AG04449 (cell line): ENCODE results near the gene KDM4F.
A peak's percentile ranks its signal among the peaks of the same experiment; 100 is the strongest.

Experiments
- CTCF ChIA-PET: fragments of 350-600 bp; formaldehyde crosslinking; extraction: SDS; loops from one replicate; lab custom pipeline; 2021; ENCODE audit warnings: antibody characterized with exemption; lab: Yijun Ruan, JAX
- POLR2A ChIA-PET: fragments of 400-600, 350-600 bp; formaldehyde crosslinking; extraction: SDS; loops from one replicate; lab custom pipeline; 2020; ENCODE audit warnings: antibody characterized with exemption, inconsistent platforms; lab: Yijun Ruan, JAX
- DNase-seq: peaks from one replicate; pipeline ENCODE4 v3.0.0-alpha.2; 2010; ENCODE audit warnings: low read depth, low spot score
- H3K4me3 ChIP-seq: 2 replicates; pipeline ENCODE4 v1.5.1; 2011; ENCODE audit warnings: low read depth, mild to moderate bottlenecking, control low read depth, low read length
- TF ChIP-seq, protein P1 (sequence below): IDR thresholded peaks from one replicate; pipeline ENCODE4 v1.5.1; 2011; ENCODE audit warnings: mild to moderate bottlenecking, moderate library complexity, low read length, control low read depth, inconsistent platforms; ENCODE audit not compliant: insufficient read depth; ENCODE audit errors: missing control alignments

KDM4F gene

DNA sequence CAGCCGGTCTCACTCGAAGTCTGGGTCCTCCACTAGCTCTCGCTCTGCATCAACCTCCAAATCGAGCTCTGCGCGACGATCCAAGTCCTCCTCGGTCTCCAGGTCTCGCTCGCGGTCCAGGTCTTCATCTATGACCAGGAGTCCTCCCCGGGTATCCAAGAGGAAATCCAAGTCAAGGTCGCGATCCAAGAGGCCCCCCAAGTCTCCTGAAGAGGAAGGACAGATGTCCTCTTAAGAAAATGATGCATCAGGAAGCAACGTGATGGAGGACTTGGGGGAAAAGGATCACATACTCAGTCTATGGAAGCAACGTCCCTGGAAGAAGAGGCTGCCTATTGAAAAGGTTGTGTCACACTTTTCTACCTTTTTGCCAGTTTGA lies 18.6 kb downstream of the KDM4F start:
- ChIA-PET CTCF (interaction anchor here (0.9 to 13.8 kb wide), 27 partner anchors 9 to 1359 kb away, joined by 3 to 299 read pairs (median 5); partner anchors contain the start of genes CEP57 and ENDOD1), POLR2A (interaction anchor here (0.9 to 3.0 kb wide), 9 partner anchors 11 to 445 kb away, joined by 3 to 28 read pairs (median 4); partner anchors contain the start of gene ENDOD1)
- TF ChIP-seq, protein P1, sequence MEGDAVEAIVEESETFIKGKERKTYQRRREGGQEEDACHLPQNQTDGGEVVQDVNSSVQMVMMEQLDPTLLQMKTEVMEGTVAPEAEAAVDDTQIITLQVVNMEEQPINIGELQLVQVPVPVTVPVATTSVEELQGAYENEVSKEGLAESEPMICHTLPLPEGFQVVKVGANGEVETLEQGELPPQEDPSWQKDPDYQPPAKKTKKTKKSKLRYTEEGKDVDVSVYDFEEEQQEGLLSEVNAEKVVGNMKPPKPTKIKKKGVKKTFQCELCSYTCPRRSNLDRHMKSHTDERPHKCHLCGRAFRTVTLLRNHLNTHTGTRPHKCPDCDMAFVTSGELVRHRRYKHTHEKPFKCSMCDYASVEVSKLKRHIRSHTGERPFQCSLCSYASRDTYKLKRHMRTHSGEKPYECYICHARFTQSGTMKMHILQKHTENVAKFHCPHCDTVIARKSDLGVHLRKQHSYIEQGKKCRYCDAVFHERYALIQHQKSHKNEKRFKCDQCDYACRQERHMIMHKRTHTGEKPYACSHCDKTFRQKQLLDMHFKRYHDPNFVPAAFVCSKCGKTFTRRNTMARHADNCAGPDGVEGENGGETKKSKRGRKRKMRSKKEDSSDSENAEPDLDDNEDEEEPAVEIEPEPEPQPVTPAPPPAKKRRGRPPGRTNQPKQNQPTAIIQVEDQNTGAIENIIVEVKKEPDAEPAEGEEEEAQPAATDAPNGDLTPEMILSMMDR: no peak
- no peak for DNase-seq
- H3K4me3 ChIP-seq: peak overlapping the region; percentile 81

DNA sequence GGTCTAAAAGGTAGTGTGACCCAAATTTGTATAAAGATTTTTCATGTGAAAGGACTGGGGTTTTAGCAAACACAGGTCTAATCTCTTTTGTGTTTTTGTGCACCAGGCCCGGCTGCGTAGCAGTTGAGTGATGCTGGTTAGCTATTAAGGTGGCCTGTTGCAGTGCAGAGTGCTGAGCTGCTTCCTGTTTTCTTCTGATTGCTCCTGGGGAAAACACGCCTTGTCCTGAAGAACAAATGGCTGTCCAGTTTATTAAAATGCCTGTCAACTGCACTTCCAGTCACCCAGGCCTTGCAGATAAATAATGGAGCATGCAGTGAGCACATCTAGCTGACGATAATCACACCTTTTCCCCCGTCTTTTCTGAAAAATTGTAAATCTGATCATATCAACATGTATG lies 19.3 kb downstream of the KDM4F start:
- H3K4me3 ChIP-seq: peak overlapping the region; percentile 81
- peak; percentile 72 for DNase-seq
- TF ChIP-seq, protein P1: no peak
- POLR2A ChIA-PET: interaction anchor here (1.8 to 3.0 kb wide), 3 partner anchors 21 to 79 kb away, joined by 5 to 28 read pairs (median 16); partner anchors contain the start of gene ENDOD1
- CTCF ChIA-PET: interaction anchor here (1.0 to 13.8 kb wide), 17 partner anchors 8 to 722 kb away, joined by 3 to 299 read pairs (median 5); partner anchors contain the start of gene CEP57

DNA sequence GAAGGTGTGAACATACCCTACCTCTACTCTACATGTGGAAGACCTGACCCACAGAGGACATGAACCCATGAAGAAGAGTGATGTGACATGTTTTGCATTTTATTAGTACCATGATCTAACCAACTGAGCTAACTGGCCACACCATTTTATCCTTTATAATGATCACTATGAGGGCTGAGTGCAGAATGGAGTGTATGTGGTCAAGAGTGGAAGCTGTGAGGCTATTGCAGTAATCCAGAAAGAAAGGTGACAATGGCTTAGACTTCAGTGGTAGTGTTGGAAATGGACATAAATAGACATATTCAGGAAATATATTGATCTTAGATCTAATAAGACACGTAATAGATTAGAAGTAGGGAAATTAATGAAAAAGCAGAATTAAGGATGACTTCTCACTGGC lies 21.2 kb downstream of the KDM4F start:
- TF ChIP-seq, protein P1: no peak
- no peak for DNase-seq
- POLR2A ChIA-PET: interaction anchor here (1.0 kb wide), 1 partner anchor 67 kb away, joined by 3 read pairs; no protein-coding TSS in a partner anchor
- no peak overlapping the region for H3K4me3 ChIP-seq
- CTCF ChIA-PET: interaction anchor here (0.8 to 13.8 kb wide), 20 partner anchors 9 to 693 kb away, joined by 3 to 299 read pairs (median 5); no protein-coding TSS in a partner anchor

DNA sequence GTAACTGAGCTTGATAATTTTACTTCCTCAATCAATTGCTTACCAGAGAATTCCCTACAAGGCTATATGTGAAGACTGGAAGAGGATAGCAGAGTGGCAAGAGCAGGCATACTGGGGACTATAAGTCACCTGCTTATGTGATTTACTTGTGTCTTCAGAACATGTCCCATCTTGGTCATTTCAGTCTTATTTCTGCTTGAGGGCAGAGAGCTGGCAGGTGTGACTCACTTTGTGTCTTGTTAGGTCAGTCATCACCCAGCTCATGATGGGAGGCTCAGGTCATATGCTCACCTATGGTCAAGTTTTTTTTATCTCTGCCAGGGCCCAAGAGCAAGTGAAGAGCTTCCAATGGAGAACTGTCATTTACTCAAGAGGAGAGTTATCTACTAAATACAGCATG lies 23.7 kb downstream of the KDM4F start:
- CTCF ChIA-PET: interaction anchor here (1.3 to 13.8 kb wide), 6 partner anchors 15 to 691 kb away, joined by 3 to 299 read pairs (median 45); no protein-coding TSS in a partner anchor
- DNase-seq: no peak

DNA sequence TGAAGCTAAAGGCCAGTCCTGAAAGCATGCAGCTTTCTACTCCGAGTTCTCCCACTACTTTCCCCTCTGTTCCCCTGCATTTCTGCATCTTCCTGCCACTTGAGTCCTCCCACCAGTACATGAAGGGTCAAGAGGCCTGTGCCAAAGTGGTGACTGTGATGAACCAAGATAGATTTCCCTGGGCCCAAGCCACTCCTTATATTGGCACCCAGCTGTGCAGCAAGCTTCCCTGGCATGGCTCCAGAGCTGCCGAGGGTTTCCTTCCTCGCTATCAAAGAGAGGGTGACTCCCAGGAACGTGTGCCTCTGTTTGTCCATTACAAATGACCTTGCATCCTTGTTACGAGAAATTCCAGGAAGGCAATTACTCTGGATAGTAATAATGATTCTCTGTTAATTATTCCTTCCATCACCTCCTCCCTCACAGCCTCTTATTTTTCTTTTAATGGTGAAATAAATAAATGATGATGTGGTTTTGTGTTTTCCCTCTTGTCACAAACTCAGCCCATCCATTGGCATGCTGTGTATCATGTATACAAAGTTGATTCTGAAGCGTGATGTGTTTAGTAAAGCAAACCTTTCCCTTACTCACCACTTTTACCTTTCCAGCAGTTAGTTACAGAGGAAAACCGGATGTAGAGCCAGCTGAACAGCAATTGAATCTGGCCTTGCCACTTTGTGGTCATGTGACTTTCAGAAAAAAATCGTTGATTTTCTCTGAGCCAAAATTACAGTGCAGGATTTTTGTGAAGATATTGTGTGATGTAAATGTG lies 25.8 kb downstream of the KDM4F start:
- no peak overlapping the region for H3K4me3 ChIP-seq
- DNase-seq: no peak
- ChIA-PET CTCF (interaction anchor here (1.5 to 13.8 kb wide), 4 partner anchors 10 to 631 kb away, joined by 5 to 299 read pairs (median 6); no protein-coding TSS in a partner anchor), POLR2A (no interaction called here)
- TF ChIP-seq, protein P1: no peak

More for the DNA sequence above, 23.7 kb downstream of the KDM4F start:
- POLR2A ChIA-PET: no interaction called here
- TF ChIP-seq, protein P1: no peak
- no peak overlapping the region for H3K4me3 ChIP-seq

DNA sequence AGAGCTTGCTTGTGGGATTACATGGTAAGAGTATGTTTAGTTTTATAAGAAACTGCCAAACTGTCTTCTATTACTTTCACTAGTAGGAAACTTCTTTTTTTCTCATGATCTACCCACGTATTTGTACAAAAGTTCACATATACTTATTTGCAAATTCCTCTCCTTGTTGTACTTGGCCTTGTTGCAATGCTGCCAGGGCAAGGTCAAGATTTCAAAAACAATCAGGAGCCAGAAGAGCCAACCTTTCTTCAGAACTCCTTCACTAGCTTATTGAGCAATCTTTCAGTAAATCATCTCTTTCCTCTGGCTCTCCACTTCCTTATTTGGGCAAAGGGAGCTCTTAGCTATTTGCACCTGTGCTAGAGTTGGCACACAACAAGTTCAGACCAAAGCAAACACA lies 27.2 kb downstream of the KDM4F start:
- CTCF ChIA-PET: interaction anchor here (1.5 to 13.8 kb wide), 5 partner anchors 9 to 629 kb away, joined by 5 to 299 read pairs (median 7); partner anchors contain the start of gene SRSF8
- peak; percentile 67 for DNase-seq
- H3K4me3 ChIP-seq: no peak overlapping the region
- POLR2A ChIA-PET: interaction anchor here (1.3 kb wide), 1 partner anchor 14 kb away, joined by 5 read pairs; no protein-coding TSS in a partner anchor
- TF ChIP-seq, protein P1: no peak
